Vagina (tissue), 2 donors: ENCODE measurements around the gene ADAMTSL3. TPM values are rescaled to one million over a fixed set of nuclear protein-coding genes. Genes with fewer than 3 reads are reported as not detected.

Experiments used
- DNase-seq, 2 donors: peaks; one replicate each; pipeline ENCODE4 v3.0.0-alpha.2; 2017; ENCODE audit errors: extremely low spot score in 2 of 2
- H3K27ac ChIP-seq: fragments of 200-600 bp; sonication (generic); one replicate; pipeline ENCODE4 v1.5.1; 2019
- H3K27me3 ChIP-seq: fragments of 200-600 bp; sonication (generic); one replicate; pipeline ENCODE4 v1.5.1; 2019
- H3K36me3 ChIP-seq, 2 donors: fragments of 200-600 bp; sonication (generic); one replicate each; pipeline ENCODE4 v1.5.1; 2017 to 2019
- H3K4me1 ChIP-seq: fragments of 200-600 bp; sonication (generic); one replicate; pipeline ENCODE4 v1.5.1; 2019
- H3K4me3 ChIP-seq, 2 donors: fragments of 200-600 bp; sonication (generic); 1 replicate in 1 of 2; 2 replicates in 1 of 2; pipeline ENCODE4 v1.5.1; 2016 to 2019
- H3K9me3 ChIP-seq: fragments of 200-600 bp; sonication (generic); one replicate; pipeline ENCODE4 v1.5.1; 2019
- POLR2A ChIP-seq, 2 donors: fragments of 450-650 bp; IDR thresholded peaks; one replicate each; pipeline ENCODE4 v1.6.1; 2017; ENCODE audit warnings: antibody characterized with exemption in 2 of 2, mild to moderate bottlenecking in 2 of 2, moderate library complexity in 2 of 2
- POLR2AphosphoS5 ChIP-seq, 2 donors: sonication (generic); formaldehyde crosslinking; IDR thresholded peaks; one replicate each; pipeline ENCODE4 v1.9.0; 2017; ENCODE audit warnings: antibody characterized with exemption in 2 of 2, mild to moderate bottlenecking in 2 of 2, low read depth in 1 of 2; ENCODE audit not compliant: insufficient read depth in 1 of 2
- intact Hi-C: fragments of 100-400 bp; cut with DNase I; formaldehyde crosslinking; loops from one replicate; pipeline ENCODE4 v1.15.1; 2023
- total RNA-seq: library from RNA; depleted of rRNA; stranded (reverse); fragments of >200 nt; gene quantifications from one replicate; pipeline ENCODE4 v1.2.3, GENCODE V29; 2016
- TF ChIP-seq, protein P1 (sequence below), 3 experiments: fragments of 450-650 bp in 2 of 3; fragments of 200-600 bp in 1 of 3; sonication (generic) in 1 of 3; IDR thresholded peaks; one replicate each; pipeline ENCODE4 v1.5.1; 2017 to 2019; ENCODE audit warnings: antibody characterized with exemption in 3 of 3, mild to moderate bottlenecking in 2 of 3, moderate library complexity in 2 of 3

ADAMTSL3 gene
- total RNA-seq, 1 donor from 2014 or later, result 4.2 TPM

DNA sequence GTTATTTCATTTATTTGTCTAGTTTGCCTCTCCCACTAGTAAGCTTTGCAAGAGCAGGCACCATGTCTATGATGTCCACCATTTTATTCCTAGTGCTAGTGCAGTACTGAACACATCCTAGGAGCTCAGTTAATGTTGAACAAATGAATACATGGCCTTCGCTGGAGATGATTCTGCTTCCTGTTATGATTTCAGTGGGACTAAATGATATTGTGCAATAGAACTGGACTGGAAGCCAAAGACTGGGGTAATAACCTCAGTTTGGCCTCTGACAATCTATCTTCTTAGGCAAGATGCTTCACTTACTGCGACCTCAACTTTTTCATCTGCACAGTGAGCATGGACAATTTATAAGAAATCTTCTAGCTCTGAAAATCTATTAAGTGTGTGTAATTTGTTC is 191.3 kb downstream of the ADAMTSL3 start:
- Histone ChIP-seq H3K27ac (no peak overlapping the region), H3K36me3 (no peaks in the 10 kb centered on the region), H3K27me3 (no peaks in the 10 kb centered on the region), H3K4me3 (no peak overlapping the region), H3K9me3 (no peaks in the 10 kb centered on the region), H3K4me1 (peaks cover 27% of the 10 kb centered on the region)
- intact Hi-C loops, result no loop called here
- TF ChIP-seq POLR2A (IDR thresholded peaks at IDR 0.05) (no peak), POLR2AphosphoS5 (IDR thresholded peaks at IDR 0.05; ENCODE audit: insufficient read depth in 1 of 2, low read depth in 1 of 2) (peak; percentile 19 to 47)
- peak in 1 of 2 donors; percentile 82 for DNase-seq

DNA sequence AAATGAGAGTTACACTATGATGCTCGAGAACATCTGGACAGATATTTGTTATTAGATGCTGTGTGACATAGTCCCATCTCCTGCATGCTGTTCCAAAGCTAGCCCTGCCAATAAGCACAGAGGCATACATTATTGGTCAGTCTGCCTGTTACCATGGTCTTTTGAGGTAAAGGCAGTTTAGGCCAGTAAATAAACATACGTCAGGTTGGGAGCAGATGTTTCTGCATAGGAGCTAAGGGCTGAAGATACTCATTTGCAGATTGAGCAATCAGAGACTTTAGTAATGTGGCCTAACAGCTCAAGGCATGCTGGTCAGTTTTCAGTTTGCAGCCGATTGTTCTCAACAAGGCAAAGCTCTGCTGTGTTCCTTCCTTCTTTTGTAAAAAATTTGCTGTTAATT is 192.9 kb downstream of the ADAMTSL3 start:
- TF ChIP-seq POLR2AphosphoS5 (IDR thresholded peaks at IDR 0.05; ENCODE audit: insufficient read depth in 1 of 2, low read depth in 1 of 2) (no peak), POLR2A (IDR thresholded peaks at IDR 0.05) (no peak)
- TF ChIP-seq, protein P1, sequence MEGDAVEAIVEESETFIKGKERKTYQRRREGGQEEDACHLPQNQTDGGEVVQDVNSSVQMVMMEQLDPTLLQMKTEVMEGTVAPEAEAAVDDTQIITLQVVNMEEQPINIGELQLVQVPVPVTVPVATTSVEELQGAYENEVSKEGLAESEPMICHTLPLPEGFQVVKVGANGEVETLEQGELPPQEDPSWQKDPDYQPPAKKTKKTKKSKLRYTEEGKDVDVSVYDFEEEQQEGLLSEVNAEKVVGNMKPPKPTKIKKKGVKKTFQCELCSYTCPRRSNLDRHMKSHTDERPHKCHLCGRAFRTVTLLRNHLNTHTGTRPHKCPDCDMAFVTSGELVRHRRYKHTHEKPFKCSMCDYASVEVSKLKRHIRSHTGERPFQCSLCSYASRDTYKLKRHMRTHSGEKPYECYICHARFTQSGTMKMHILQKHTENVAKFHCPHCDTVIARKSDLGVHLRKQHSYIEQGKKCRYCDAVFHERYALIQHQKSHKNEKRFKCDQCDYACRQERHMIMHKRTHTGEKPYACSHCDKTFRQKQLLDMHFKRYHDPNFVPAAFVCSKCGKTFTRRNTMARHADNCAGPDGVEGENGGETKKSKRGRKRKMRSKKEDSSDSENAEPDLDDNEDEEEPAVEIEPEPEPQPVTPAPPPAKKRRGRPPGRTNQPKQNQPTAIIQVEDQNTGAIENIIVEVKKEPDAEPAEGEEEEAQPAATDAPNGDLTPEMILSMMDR (IDR thresholded peaks at IDR 0.05), result no peak
- peak in 1 of 2 donors; percentile 84 for DNase-seq
- Histone ChIP-seq H3K9me3 (no peaks in the 10 kb centered on the region), H3K36me3 (no peaks in the 10 kb centered on the region), H3K4me1 (peaks cover 27% of the 10 kb centered on the region), H3K4me3 (no peak overlapping the region), H3K27ac (peak overlapping the region; percentile 25), H3K27me3 (no peaks in the 10 kb centered on the region)
- intact Hi-C loops, result no loop called here

DNA sequence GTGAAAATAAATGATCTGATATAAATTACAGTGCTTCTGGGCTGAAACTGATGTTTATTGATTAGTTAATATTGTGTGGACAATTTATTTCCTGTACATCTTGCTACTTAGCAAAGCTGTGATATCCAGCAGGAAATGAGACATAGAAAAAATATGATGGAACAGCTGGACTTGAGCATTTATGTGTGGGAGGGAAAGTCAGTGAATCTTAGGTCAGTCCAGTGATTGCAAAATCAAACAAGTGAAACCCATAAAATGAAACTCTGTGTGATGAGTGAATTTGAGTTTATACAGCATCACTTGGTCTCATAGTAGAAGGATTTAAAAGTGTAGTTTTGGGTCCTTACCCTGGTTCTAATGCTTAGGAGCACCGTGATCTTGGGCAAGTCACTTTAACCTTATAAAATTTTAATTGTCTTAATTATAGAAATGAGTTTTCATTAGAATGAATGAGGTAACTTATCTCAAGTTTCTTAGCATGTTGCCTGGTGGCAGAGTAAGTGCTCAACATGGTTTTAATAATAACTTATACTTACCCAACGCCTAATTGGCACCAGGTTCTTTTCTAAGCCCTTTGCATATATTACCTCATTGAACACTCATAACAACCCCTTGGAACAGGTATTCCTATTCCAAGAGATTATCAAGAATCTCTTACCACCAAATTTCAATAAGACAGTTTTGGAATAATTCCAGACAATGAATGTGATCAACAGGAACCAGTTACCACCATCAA is 194.6 kb downstream of the ADAMTSL3 start:
- Histone ChIP-seq H3K36me3 (no peaks in the 10 kb centered on the region), H3K4me1 (peaks cover 27% of the 10 kb centered on the region), H3K27ac (no peak overlapping the region), H3K4me3 (no peak overlapping the region), H3K27me3 (no peaks in the 10 kb centered on the region), H3K9me3 (no peaks in the 10 kb centered on the region)
- TF ChIP-seq POLR2AphosphoS5 (IDR thresholded peaks at IDR 0.05; ENCODE audit: insufficient read depth in 1 of 2, low read depth in 1 of 2), result peak in 1 of 2 donors; percentile 58
- TF ChIP-seq, protein P1 (IDR thresholded peaks at IDR 0.05), result no peak
- no peak for DNase-seq
- intact Hi-C loops, result no loop called here

DNA sequence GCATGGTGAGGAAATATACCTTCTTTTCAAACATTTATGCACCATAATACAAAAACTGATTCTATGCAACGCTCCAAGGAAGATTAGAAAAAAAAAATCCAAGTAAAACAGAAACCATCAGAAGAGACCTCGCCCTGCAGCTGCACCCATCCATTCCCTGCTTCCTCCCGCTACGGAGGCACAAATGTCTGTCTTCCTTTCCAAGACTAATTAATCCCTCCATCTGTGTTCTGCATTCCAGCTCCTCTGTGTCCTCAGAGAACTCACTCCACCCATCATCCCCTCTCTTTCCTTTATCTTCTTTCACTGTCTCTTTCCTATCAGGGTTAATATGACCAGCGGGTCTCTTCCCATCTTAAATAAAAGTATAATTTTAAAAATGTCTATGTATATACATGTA is 196.1 kb downstream of the ADAMTSL3 start:
- Histone ChIP-seq H3K4me3 (no peak overlapping the region), H3K27me3 (no peaks in the 10 kb centered on the region), H3K4me1 (peaks cover 26% of the 10 kb centered on the region), H3K27ac (no peak overlapping the region), H3K36me3 (no peaks in the 10 kb centered on the region), H3K9me3 (no peaks in the 10 kb centered on the region)
- no peak for DNase-seq
- TF ChIP-seq POLR2A (IDR thresholded peaks at IDR 0.05) (no peak), POLR2AphosphoS5 (IDR thresholded peaks at IDR 0.05; ENCODE audit: insufficient read depth in 1 of 2, low read depth in 1 of 2) (no peak)
- TF ChIP-seq, protein P1 (IDR thresholded peaks at IDR 0.05), result no peak
- intact Hi-C loops, result no loop called here

DNA sequence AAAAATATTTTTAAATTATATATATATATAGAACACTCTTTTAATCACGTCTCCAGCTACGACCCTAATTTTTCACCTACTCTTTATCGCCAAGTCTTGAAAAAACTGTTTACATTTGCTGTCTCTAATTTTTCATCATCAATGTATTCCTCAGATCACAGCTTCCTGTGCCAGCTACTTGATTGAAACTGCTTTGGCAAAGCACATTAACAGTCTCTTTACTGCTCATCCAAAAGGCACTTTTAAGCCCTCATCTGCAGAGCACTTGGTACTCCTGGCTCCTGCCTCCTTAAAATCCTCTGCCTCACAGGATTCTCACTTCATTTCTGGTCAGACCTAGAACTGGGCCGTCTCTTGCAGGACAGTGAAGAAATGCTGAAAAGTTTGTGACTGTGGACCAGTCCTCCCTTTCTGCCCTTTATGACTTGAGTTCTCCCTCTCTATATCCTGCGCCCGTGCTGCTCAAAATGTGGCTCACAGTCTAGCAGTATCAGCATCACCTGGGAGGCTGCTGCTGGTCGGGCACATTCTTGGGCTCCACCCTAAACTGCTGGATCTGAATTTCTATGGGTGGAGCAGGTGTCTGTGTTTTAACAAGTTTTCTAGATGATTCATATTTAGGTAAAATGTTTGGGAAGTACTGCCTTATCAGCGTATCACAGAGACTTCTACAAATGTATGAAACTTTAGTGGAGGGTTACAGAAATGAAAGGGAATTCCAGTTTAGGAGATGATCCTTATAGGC is 196.8 kb downstream of the ADAMTSL3 start:
- no peaks in the 10 kb centered on the region for H3K9me3 ChIP-seq
- H3K4me3 ChIP-seq, result no peak overlapping the region
- intact Hi-C loops, result no loop called here
- no peaks in the 10 kb centered on the region for H3K27me3 ChIP-seq
- DNase-seq, result no peak
- H3K36me3 ChIP-seq, result no peaks in the 10 kb centered on the region
- H3K4me1 ChIP-seq, result peaks cover 24% of the 10 kb centered on the region
- TF ChIP-seq POLR2A (IDR thresholded peaks at IDR 0.05) (no peak), POLR2AphosphoS5 (IDR thresholded peaks at IDR 0.05; ENCODE audit: insufficient read depth in 1 of 2, low read depth in 1 of 2) (no peak)
- TF ChIP-seq, protein P1 (IDR thresholded peaks at IDR 0.05), result no peak
- H3K27ac ChIP-seq, result no peak overlapping the region
